Liver (tissue), 3 donors: ENCODE measurements around the gene CLPSL1.

Experiments
- ATF3 ChIP-seq: IDR thresholded peaks from 2 replicates; pipeline ENCODE4 v1.6.1; 2016; ENCODE audit warnings: antibody characterized with exemption
- EGR1 ChIP-seq, 2 donors: IDR thresholded peaks; 2 replicates each; pipeline ENCODE4 v1.6.1; 2016 to 2018; ENCODE audit warnings: antibody characterized with exemption in 2 of 2, low read depth in 2 of 2
- FOXA1 ChIP-seq: IDR thresholded peaks from 2 replicates; pipeline ENCODE4 v1.6.1; 2016; ENCODE audit warnings: antibody characterized with exemption
- FOXA2 ChIP-seq: IDR thresholded peaks from 2 replicates; pipeline ENCODE4 v1.6.1; 2016; ENCODE audit warnings: antibody characterized with exemption
- GABPA ChIP-seq, 2 donors: IDR thresholded peaks in 1 of 2; conservative IDR thresholded peaks in 1 of 2; 2 replicates each; pipeline ENCODE4 v1.6.1; 2016; ENCODE audit warnings: antibody characterized with exemption in 2 of 2, mild to moderate bottlenecking in 1 of 2, moderate library complexity in 1 of 2
- JUND ChIP-seq, 2 donors: IDR thresholded peaks; 2 replicates each; pipeline ENCODE4 v1.6.1; 2016; ENCODE audit warnings: antibody characterized with exemption in 2 of 2
- RAD21 ChIP-seq, 2 donors: IDR thresholded peaks; 2 replicates each; pipeline ENCODE4 v1.6.1; 2016; ENCODE audit warnings: antibody characterized with exemption in 2 of 2, mild to moderate bottlenecking in 2 of 2
- REST ChIP-seq: IDR thresholded peaks from 2 replicates; pipeline ENCODE4 v1.6.1; 2016; ENCODE audit warnings: antibody characterized with exemption, mild to moderate bottlenecking
- SP1 ChIP-seq: IDR thresholded peaks from 2 replicates; pipeline ENCODE4 v1.6.1; 2018; ENCODE audit warnings: antibody characterized with exemption, mild to moderate bottlenecking
- TAF1 ChIP-seq: conservative IDR thresholded peaks from 2 replicates; pipeline ENCODE4 v1.6.1; 2016; ENCODE audit warnings: antibody characterized with exemption, mild to moderate bottlenecking
- YY1 ChIP-seq: IDR thresholded peaks from 2 replicates; pipeline ENCODE4 v1.6.1; 2016; ENCODE audit warnings: antibody characterized with exemption, mild to moderate bottlenecking
- TF ChIP-seq, protein P1 (sequence below): fragments of 150-350 bp; IDR thresholded peaks from 2 replicates; pipeline ENCODE4 v1.5.1; 2017; ENCODE audit warnings: improper control_type of control experiment, low read depth, low read length; ENCODE audit not compliant: missing input control
- TF ChIP-seq, protein P2 (sequence below): IDR thresholded peaks from 2 replicates; pipeline ENCODE4 v1.6.1; 2016; ENCODE audit warnings: antibody characterized with exemption
- TF ChIP-seq, protein P3 (sequence below): IDR thresholded peaks from 2 replicates; pipeline ENCODE4 v1.6.1; 2016; ENCODE audit warnings: antibody characterized with exemption
- donor health status: healthy.
- donor health status: healthy.

- TF ChIP-seq RAD21 (IDR thresholded peaks at IDR 0.05) = no peak
- TF ChIP-seq, protein P1, sequence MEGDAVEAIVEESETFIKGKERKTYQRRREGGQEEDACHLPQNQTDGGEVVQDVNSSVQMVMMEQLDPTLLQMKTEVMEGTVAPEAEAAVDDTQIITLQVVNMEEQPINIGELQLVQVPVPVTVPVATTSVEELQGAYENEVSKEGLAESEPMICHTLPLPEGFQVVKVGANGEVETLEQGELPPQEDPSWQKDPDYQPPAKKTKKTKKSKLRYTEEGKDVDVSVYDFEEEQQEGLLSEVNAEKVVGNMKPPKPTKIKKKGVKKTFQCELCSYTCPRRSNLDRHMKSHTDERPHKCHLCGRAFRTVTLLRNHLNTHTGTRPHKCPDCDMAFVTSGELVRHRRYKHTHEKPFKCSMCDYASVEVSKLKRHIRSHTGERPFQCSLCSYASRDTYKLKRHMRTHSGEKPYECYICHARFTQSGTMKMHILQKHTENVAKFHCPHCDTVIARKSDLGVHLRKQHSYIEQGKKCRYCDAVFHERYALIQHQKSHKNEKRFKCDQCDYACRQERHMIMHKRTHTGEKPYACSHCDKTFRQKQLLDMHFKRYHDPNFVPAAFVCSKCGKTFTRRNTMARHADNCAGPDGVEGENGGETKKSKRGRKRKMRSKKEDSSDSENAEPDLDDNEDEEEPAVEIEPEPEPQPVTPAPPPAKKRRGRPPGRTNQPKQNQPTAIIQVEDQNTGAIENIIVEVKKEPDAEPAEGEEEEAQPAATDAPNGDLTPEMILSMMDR = no peak
- TF ChIP-seq, protein P2, sequence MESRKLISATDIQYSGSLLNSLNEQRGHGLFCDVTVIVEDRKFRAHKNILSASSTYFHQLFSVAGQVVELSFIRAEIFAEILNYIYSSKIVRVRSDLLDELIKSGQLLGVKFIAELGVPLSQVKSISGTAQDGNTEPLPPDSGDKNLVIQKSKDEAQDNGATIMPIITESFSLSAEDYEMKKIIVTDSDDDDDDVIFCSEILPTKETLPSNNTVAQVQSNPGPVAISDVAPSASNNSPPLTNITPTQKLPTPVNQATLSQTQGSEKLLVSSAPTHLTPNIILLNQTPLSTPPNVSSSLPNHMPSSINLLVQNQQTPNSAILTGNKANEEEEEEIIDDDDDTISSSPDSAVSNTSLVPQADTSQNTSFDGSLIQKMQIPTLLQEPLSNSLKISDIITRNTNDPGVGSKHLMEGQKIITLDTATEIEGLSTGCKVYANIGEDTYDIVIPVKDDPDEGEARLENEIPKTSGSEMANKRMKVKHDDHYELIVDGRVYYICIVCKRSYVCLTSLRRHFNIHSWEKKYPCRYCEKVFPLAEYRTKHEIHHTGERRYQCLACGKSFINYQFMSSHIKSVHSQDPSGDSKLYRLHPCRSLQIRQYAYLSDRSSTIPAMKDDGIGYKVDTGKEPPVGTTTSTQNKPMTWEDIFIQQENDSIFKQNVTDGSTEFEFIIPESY = no peak
- no peak for TF ChIP-seq FOXA1
- TF ChIP-seq YY1 = no peak
- no peak for TF ChIP-seq REST
- no peak for TF ChIP-seq TAF1
- TF ChIP-seq GABPA (IDR thresholded peaks at IDR 0.05 in 1 of 2, conservative IDR thresholded peaks at IDR 0.05 in 1 of 2) = no peak
- TF ChIP-seq ATF3 = no peak
- TF ChIP-seq, protein P3, sequence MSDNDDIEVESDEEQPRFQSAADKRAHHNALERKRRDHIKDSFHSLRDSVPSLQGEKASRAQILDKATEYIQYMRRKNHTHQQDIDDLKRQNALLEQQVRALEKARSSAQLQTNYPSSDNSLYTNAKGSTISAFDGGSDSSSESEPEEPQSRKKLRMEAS = no peak
- TF ChIP-seq SP1 = no peak
- no peak for TF ChIP-seq FOXA2
- no peak for TF ChIP-seq EGR1 (IDR thresholded peaks at IDR 0.05; ENCODE audit: low read depth in 2 of 2)
- TF ChIP-seq JUND (IDR thresholded peaks at IDR 0.05) = no peak
Observed at GRCh38 chr6:35797837-35798526, 17.2 kb downstream of the CLPSL1 start.
